Astrocyte of the hippocampus (primary cell): ENCODE measurements around the gene YDJC.
A peak's percentile ranks its signal among the peaks of the same experiment; 100 is the strongest.
"Not testable (repeated sequence)": the region's sequence is repeated elsewhere in the genome, so short reads cannot be mapped to it uniquely, and the experiment has no call there.

ENCODE experiments used
- DNase-seq: peaks from one replicate; pipeline ENCODE4 v3.0.0; 2011; ENCODE audit warnings: low read depth, low spot score

The YDJC gene

GRCh38 chr22:21629255-21630149 lies at the start of gene YDJC:
YDJC (minus strand) TSS chr22:21630022; CDS start chr22:21630014, 8 bp downstream.
- DNase-seq, result peak; percentile 97

GRCh38 chr22:21679383-21679782 lies 49.6 kb upstream of the YDJC start:
- no peak for DNase-seq

- not testable (repeated sequence) for DNase-seq
These were observed 49.0 kb upstream of the YDJC start for GRCh38 chr22:21678842-21679241.

GRCh38 chr22:21677606-21678443 lies 48.0 kb upstream of the YDJC start:
- no peak for DNase-seq

- DNase-seq, result no peak
These were observed 44.9 kb upstream of the YDJC start for GRCh38 chr22:21674638-21675245.

- DNase-seq, result no peak
These were observed 43.9 kb upstream of the YDJC start for GRCh38 chr22:21673534-21674321.

GRCh38 chr22:21672107-21672629 lies 42.3 kb upstream of the YDJC start:
- DNase-seq, result no peak

- no peak for DNase-seq
These were observed 39.2 kb upstream of the YDJC start for GRCh38 chr22:21669026-21669425.

- no peak for DNase-seq
These were observed 37.0 kb upstream of the YDJC start for GRCh38 chr22:21666786-21667185.

- no peak for DNase-seq
These were observed 35.4 kb upstream of the YDJC start for GRCh38 chr22:21665047-21665851.

- DNase-seq, result no peak
These were observed 33.9 kb upstream of the YDJC start for GRCh38 chr22:21663738-21664137.

- no peak for DNase-seq
These were observed 32.2 kb upstream of the YDJC start for GRCh38 chr22:21661991-21662390.

- DNase-seq, result no peak
These were observed 31.1 kb upstream of the YDJC start for GRCh38 chr22:21660904-21661303.

GRCh38 chr22:21659864-21660525 lies 30.2 kb upstream of the YDJC start:
- no peak for DNase-seq

GRCh38 chr22:21657360-21658032 lies 27.7 kb upstream of the YDJC start:
- peak; percentile 78 for DNase-seq

GRCh38 chr22:21657020-21657359 lies 27.2 kb upstream of the YDJC start:
- DNase-seq, result no peak

GRCh38 chr22:21652547-21653545 lies 23.0 kb upstream of the YDJC start:
- DNase-seq, result no peak

- DNase-seq, result peak; percentile 96
These were observed 22.3 kb upstream of the YDJC start for GRCh38 chr22:21652010-21652546.
